Thyroid gland (tissue), 4 donors: ENCODE measurements around the gene HOXB9. TPM values are rescaled to one million over a fixed set of nuclear protein-coding genes. Genes with fewer than 3 reads are reported as not detected.

Experiments used
- DNase-seq, 2 donors: peaks; one replicate each; pipeline ENCODE4 v3.0.0-alpha.2; 2019
- H3K27ac ChIP-seq, 3 donors: fragments of 200-600 bp; sonication (generic); 1 replicate in 2 of 3; 2 replicates in 1 of 3; pipeline ENCODE4 v1.5.1; 2016 to 2019; ENCODE audit warnings: mild to moderate bottlenecking in 1 of 3, moderate library complexity in 1 of 3
- H3K27me3 ChIP-seq: fragments of 200-600 bp; sonication (generic); one replicate; pipeline ENCODE4 v1.5.1; 2019
- H3K36me3 ChIP-seq, 2 donors: fragments of 200-600 bp; sonication (generic); one replicate each; pipeline ENCODE4 v1.5.1; 2016 to 2019
- H3K4me1 ChIP-seq, 2 donors: fragments of 200-600 bp; sonication (generic); one replicate each; pipeline ENCODE4 v1.5.1; 2017 to 2019
- H3K4me3 ChIP-seq, 3 donors: fragments of 200-600 bp; sonication (generic); replicated peaks in 1 of 3; 1 replicate in 2 of 3; 2 replicates in 1 of 3; pipeline ENCODE4 v1.5.1; 2016; ENCODE audit warnings: mild to moderate bottlenecking in 1 of 3
- H3K9me3 ChIP-seq: fragments of 200-600 bp; sonication (generic); one replicate; pipeline ENCODE4 v1.5.1; 2017
- POLR2A ChIP-seq, 2 donors: fragments of 450-650 bp; IDR thresholded peaks; one replicate each; pipeline ENCODE4 v1.6.1; 2017; ENCODE audit warnings: antibody characterized with exemption in 2 of 2, mild to moderate bottlenecking in 2 of 2, moderate library complexity in 1 of 2
- WGBS, 2 donors: methylation state at CpG; one replicate each; pipeline ENCODE4 v1.1.5; 2017; 5-methylcytosine and 5-hydroxymethylcytosine counted together
- intact Hi-C: fragments of 100-400 bp; cut with DNase I; formaldehyde crosslinking; loops from one replicate; pipeline ENCODE4 v1.15.1; 2023
- total RNA-seq, 4 donors: library from RNA; depleted of rRNA; stranded (reverse); fragments of >200 nt; gene quantifications; one replicate each; pipeline ENCODE4 v1.2.3, GENCODE V29; 2016
- TF ChIP-seq, protein P1 (sequence below), 6 experiments: fragments of 200-600 bp in 3 of 6; fragments of 450-650 bp in 3 of 6; sonication (generic) in 3 of 6; IDR thresholded peaks; one replicate each; pipeline ENCODE4 v1.5.1; 2016 to 2019; ENCODE audit warnings: antibody characterized with exemption in 6 of 6, mild to moderate bottlenecking in 2 of 6, inconsistent platforms in 1 of 6, moderate library complexity in 1 of 6

The HOXB9 gene
- total RNA-seq, 4 donors from 2014 or later, result not detected

DNA sequence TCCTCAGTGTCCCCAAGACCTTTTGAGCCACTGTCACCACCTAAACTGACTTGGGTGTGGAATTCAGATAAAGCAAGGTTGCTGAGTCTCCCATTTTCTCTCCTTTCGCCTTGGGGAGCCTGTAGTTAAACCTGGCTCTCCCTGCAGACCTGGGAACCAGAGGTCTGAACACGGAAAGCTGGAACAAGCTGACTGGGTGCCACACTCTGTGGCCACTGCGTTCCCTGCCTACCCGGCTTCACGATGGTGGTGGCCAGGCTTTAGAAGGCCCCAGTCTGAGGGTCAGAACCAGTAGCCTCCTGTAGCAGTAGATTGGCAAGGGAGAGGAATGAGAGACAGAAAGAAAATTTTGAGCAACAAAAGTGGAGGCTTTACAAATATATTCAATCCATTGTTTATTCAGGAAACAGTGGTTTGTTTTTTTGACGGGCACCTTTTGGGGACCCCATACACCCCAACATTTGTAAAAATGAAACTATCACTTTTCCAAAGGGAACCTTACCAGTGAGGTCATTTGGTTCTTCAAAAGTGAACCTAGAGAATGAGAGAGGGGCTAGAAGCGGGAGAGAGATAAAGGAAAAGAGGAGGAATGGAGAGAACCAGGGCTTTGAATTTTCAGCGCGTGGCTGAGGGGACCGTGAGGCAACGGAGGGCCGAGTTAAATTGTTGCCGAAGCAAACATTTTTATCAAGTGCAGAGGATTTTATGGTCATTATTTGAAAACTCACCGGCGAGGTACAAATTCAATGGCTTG, 9.3 kb downstream of the HOXB9 start:
- Histone ChIP-seq H3K27me3 (peaks cover 96% of the 10 kb centered on the region), H3K36me3 (no peaks in the 10 kb centered on the region), H3K4me1 (peaks cover 4 to 21% of the 10 kb centered on the region in 2 donors), H3K27ac (no peak overlapping the region), H3K9me3 (no peaks in the 10 kb centered on the region), H3K4me3 (no peak overlapping the region)
- no peak for DNase-seq
- intact Hi-C loops, result loop anchor here (10.0 kb wide), 1 partner anchor 282 kb away; no protein-coding TSS in a partner anchor
- TF ChIP-seq, protein P1, sequence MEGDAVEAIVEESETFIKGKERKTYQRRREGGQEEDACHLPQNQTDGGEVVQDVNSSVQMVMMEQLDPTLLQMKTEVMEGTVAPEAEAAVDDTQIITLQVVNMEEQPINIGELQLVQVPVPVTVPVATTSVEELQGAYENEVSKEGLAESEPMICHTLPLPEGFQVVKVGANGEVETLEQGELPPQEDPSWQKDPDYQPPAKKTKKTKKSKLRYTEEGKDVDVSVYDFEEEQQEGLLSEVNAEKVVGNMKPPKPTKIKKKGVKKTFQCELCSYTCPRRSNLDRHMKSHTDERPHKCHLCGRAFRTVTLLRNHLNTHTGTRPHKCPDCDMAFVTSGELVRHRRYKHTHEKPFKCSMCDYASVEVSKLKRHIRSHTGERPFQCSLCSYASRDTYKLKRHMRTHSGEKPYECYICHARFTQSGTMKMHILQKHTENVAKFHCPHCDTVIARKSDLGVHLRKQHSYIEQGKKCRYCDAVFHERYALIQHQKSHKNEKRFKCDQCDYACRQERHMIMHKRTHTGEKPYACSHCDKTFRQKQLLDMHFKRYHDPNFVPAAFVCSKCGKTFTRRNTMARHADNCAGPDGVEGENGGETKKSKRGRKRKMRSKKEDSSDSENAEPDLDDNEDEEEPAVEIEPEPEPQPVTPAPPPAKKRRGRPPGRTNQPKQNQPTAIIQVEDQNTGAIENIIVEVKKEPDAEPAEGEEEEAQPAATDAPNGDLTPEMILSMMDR (IDR thresholded peaks at IDR 0.05), result no peak
- TF ChIP-seq POLR2A (IDR thresholded peaks at IDR 0.05), result no peak
- WGBS, 2 donors, result 12 to 17% methylated on average over 15 of the region's 15 CpGs

DNA sequence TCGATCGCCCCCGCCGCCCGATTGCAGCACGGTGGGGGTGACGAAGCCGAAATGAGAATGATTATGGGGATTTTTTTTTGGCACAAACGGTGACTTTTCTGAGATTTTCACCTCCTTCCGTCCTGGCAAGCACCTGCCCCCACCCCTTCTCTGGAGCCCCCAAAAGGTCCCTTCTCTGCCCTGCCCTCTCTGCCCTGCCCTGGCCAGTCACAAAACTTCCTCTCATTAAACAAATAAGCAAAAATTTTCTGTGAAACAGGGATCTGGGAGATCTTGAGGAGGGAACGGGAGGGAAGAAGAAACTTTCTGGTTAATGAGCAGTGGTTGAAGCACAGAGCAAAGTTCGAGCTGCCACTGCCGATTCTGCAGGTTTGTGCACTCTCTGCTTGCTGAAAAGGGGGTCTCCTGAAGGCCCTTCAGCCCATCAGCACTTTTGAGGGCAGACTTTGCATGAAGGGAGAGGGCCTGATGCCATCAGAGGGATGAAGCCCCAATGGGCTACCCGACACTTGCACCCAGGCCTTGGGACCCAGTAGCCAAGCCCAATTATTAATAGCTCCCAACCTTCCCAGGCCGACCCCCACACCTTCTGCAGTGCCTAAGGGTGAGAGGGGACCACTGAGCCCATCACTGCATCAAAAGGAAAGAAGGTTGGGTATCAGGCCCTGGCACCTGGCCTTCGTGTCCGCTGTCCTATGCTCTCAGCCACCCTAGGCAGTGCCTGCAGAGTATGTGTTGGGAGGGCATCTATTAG, 10.0 kb downstream of the HOXB9 start:
- Histone ChIP-seq H3K27me3 (peaks cover 94% of the 10 kb centered on the region), H3K4me1 (peaks cover 4 to 29% of the 10 kb centered on the region in 2 donors), H3K27ac (no peak overlapping the region), H3K4me3 (no peak overlapping the region), H3K9me3 (no peaks in the 10 kb centered on the region), H3K36me3 (no peaks in the 10 kb centered on the region)
- TF ChIP-seq, protein P1 (IDR thresholded peaks at IDR 0.05), result no peak
- no peak for TF ChIP-seq POLR2A (IDR thresholded peaks at IDR 0.05)
- intact Hi-C loops, result loop anchor here (10.0 kb wide), 1 partner anchor 281 kb away; no protein-coding TSS in a partner anchor
- DNase-seq, result no peak
- 14 to 22% methylated on average over 15 to 17 of the region's 17 CpGs for WGBS, 2 donors

DNA sequence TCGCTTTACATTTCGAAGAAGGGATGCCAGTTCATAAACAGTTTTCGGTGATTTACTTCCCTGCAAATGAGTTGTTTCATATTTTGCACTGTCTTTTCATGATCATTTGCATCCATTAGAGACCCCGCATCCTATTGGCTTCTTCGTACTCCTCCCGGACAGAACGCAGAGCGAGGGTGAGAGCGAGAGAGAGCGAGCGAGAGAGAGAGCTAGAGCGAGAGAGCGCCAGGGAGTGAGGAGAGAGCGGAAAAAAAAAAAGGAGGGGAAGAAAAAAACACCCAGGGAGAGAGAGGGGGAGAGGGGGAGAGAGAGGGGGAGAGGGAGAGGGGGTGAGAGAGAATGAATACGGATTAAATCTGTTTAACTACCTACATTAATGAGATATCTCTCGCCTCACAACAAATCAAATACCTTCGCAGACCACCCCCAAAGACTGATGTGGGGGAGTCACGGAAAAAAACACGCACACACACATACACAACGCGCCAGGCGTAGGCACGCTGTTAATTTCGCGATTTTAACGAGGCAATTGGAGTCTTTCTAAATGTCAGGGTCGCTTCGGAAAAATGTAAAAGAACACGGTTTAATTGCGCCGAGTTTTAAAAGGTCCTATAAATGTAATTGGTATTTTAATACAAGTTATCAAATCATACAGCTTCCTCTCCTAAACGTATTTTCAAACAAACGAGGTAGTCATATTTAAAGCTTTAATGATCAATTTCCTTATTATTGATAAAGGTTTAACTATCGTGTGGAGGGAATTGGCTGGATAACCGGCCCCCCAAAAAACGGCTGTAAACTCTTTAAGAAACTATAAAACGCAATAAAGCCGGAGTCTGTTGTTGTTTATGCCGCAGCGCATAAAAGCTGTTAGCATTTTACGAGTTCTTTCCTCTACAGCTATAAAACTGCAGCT, 10.9 kb downstream of the HOXB9 start, which contains the start of gene HOXB8:
HOXB8 (minus strand) TSS at position 246 of the 916 bp plus-strand sequence. CDS start 588 bp downstream, outside the sequence.
- intact Hi-C loops, result loop anchor here (10.0 kb wide), 1 partner anchor 281 kb away; no protein-coding TSS in a partner anchor
- Histone ChIP-seq H3K4me1 (peaks cover 9 to 37% of the 10 kb centered on the region in 2 donors), H3K27me3 (peaks cover 94% of the 10 kb centered on the region), H3K9me3 (no peaks in the 10 kb centered on the region), H3K4me3 (no peak within 1 kb of the TSS), H3K27ac (no peak within 1 kb of the TSS), H3K36me3 (no peaks in the 10 kb centered on the region)
- WGBS, 2 donors, result 11 to 13% methylated on average over 41 of the region's 41 CpGs
- DNase-seq, result no peak
- TF ChIP-seq, protein P1 (IDR thresholded peaks at IDR 0.05), result no peak
- no peak for TF ChIP-seq POLR2A (IDR thresholded peaks at IDR 0.05)

DNA sequence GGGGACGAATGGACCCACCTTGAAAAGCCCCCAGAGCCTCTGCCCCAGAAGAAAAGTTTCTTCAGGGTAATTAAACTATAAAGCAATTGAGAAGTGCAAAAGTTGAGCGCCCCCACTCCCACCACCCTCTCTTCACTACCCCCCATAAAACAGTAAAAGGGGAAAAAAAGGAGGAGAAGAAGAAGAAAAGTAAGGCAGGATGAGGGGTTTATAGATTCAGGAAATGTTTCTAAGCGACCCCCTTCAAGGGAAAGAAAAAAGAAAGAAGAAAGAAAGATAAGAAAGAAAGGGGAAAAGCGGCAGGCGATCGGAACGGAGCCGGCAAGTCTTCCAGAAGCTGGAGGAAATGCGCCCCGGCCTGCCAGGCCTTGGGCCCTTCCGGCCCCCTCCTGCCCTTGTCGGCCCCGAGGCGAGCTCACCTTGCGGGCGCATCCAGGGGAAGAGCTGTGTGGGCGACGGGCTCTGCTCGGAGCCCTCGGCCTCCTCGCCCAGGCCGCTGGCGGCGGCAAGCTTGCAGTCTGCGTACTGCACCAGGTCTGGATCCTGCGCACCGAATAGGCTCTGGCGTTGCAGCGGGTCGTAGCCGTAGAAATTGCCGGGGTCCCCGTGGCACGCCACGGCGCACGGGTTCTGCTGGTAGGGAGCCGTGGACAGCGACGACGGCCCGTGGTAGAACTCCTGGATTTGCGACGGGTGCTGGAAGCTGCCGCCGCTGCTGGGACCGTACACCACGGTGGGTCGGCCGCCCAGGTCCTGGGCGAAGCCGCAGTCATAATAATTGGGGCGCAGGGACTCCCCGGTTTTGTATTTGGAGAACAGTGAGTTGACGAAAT, 12.1 kb downstream of the HOXB9 start:
- intact Hi-C loops, result loop anchor here (10.0 kb wide), 1 partner anchor 279 kb away; no protein-coding TSS in a partner anchor

More for the DNA sequence above, 12.1 kb downstream of the HOXB9 start:
- Histone ChIP-seq H3K27me3 (peaks cover 92% of the 10 kb centered on the region), H3K36me3 (no peaks in the 10 kb centered on the region), H3K4me3 (no peak overlapping the region), H3K4me1 (peaks cover 13 to 41% of the 10 kb centered on the region in 2 donors), H3K9me3 (no peaks in the 10 kb centered on the region), H3K27ac (no peak overlapping the region)
- TF ChIP-seq, protein P1 (IDR thresholded peaks at IDR 0.05), result no peak
- TF ChIP-seq POLR2A (IDR thresholded peaks at IDR 0.05), result no peak
- WGBS, 2 donors, result 6 to 9% methylated on average over 27 to 37 of the region's 55 CpGs
- DNase-seq, result no peak
